Raji (cell line): ENCODE results near the gene MYL7.

Source experiments
- POLR2A ChIP-seq: IDR thresholded peaks from 2 replicates; pipeline ENCODE4 v1.6.1; 2011; ENCODE audit warnings: low read depth, low read length, control low read depth; ENCODE audit not compliant: insufficient read depth

MYL7 gene

GRCh38 chr7:44147026-44147991 lies 6.2 kb upstream of the MYL7 start:
- no peak for TF ChIP-seq POLR2A

GRCh38 chr7:44145969-44146911 lies 5.1 kb upstream of the MYL7 start:
- TF ChIP-seq POLR2A, result no peak

DNA sequence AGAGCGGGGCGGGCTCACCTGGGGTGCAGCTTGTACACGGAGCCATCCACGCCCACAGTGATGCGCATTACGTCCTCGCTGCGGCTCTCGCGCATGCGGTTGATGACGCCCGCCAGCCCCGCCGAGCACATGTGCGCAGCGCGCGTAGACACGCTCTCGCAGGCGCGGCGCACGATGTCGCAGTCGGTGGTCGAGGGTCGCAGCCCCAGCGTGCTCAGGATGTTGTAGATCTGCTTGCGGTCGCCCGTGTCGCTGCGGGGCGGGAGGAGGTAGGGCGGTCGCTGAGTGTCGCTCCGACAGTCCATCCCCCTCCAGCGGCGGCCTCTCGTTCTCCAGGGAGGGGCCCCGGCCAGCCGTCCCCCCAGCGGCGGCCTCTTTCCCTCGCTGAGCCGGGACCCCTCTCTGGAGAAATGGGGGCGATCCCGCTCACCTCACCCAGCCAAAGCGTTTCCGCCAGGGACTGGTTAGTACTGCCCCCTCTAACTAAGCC lies 4.4 kb upstream of the MYL7 start:
- no peak for TF ChIP-seq POLR2A

GRCh38 chr7:44144968-44145478 lies 3.9 kb upstream of the MYL7 start:
- no peak for TF ChIP-seq POLR2A

DNA sequence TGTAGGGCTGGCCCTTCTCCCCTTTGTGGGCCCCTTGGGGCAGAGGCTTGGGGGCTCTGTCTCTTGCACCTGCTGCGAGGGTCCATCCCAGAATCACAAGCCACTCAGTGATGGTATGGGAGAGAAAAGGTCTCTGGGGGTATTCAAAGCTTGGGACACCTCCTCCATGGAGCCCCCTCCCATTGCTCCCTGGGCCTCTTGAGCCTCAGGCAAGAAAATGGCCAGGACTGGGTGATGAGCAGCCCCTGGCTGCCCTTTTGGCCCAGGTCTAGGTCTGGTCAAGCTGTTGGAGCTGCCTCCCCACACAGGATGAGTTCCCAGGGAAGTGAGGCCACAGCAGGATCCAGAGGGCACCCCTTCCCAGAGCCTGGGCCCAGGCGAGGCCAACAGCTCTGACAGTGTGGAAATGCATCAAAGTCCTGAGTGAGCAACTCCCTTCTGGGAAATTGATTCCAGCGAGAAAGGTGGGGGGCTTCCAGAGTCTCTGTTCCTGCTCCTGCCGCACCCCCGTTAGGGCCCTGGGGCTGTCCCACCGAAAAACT lies 3.4 kb upstream of the MYL7 start:
- TF ChIP-seq POLR2A, result no peak

GRCh38 chr7:44143646-44144250 lies 2.6 kb upstream of the MYL7 start:
- no peak for TF ChIP-seq POLR2A

DNA sequence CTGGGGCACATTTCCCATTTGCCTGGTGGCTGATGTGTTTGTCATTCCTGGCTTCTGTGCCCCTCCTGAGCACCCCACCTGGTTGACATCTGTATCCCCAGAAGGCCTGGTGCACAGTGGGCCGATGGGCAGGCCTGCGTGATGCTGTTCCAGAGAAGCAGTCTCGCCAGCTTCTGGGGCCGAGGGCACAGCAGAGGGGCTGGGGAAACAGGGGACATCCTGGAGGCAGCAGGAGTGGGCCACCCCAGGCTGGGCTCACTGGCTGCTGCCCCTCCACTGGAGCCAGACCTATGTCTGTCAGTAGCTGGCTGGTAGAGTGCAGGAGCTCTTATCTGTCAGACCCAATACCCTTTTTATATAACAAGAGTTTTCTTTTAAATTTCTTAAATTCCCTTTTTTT lies 896 bp upstream of the MYL7 start:
- TF ChIP-seq POLR2A, result no peak

GRCh38 chr7:44140341-44140740 lies 791 bp downstream of the MYL7 start:
- no peak for TF ChIP-seq POLR2A

- no peak for TF ChIP-seq POLR2A
Observed at GRCh38 chr7:44139311-44140010, 1.7 kb downstream of the MYL7 start.

DNA sequence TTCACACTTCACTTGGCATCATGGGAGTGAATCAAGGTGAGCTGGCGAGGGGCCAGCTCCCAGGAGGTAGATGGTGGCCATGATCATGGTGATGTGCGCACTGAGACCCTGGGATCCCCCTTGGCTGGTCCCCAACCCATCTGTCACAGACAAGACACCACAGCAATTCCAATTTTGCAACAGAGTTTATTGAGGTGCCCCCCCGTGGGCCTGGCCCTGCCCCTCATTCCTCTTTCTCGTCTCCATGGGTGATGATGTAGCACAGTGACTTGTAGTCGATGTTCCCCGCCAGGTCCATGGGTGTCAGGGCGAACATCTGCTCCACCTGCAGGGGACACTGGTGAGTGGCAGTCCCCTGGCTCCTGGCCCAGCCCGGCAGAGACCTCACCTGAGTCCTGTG lies 2.4 kb downstream of the MYL7 start:
- no peak for TF ChIP-seq POLR2A

DNA sequence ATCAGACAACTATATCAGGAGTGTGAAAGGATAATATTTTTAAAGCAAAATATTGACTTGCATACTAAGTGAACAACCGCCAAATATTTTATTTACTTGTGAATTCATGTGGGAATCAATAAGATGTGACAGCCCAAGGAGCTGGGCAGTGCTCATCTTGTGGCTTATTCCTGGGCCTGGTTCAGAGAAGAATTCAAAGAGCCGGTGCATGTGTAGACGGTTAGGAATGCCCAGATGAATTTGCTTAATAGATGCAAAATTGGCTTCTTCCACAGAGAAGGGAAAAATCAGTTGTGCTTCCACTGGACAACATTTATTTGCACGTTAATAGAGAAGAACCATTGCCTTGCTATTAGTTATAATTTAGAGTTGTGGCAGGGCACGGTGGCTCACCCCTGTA lies 4.4 kb downstream of the MYL7 start:
- TF ChIP-seq POLR2A, result no peak

- no peak for TF ChIP-seq POLR2A
Observed at GRCh38 chr7:44134943-44135628, 6.0 kb downstream of the MYL7 start.

GRCh38 chr7:44133295-44133694 lies 7.8 kb downstream of the MYL7 start:
- TF ChIP-seq POLR2A, result no peak
